Large intestine (tissue), 12 donors: ENCODE data around the gene LRRC10B. TPM values are rescaled to one million over a fixed set of nuclear protein-coding genes. Genes with fewer than 3 reads are reported as not detected.
"Not testable (repeated sequence)": the region's sequence is repeated elsewhere in the genome, so short reads cannot be mapped to it uniquely, and the experiment has no call there.

Source experiments
- DNase-seq, 2 donors: peaks; one replicate each; pipeline versions ENCODE4 v3.0.0 to v3.0.0-alpha.2; 2013
- H3K27ac ChIP-seq: one replicate; pipeline ENCODE4 v1.5.1; 2013; ENCODE audit warnings: low read length
- H3K27me3 ChIP-seq: 2 replicates; pipeline ENCODE4 v1.6.1; 2013; ENCODE audit warnings: low read length; ENCODE audit not compliant: control insufficient read depth, insufficient read depth
- H3K36me3 ChIP-seq: 2 replicates; pipeline ENCODE4 v1.6.1; 2013; ENCODE audit warnings: low read length; ENCODE audit not compliant: control insufficient read depth, insufficient read depth
- H3K4me1 ChIP-seq: one replicate; pipeline ENCODE4 v1.6.1; 2013; ENCODE audit warnings: low read length; ENCODE audit not compliant: control insufficient read depth, insufficient read depth
- H3K4me3 ChIP-seq: one replicate; pipeline ENCODE4 v1.5.1; 2013; ENCODE audit warnings: low read length
- H3K9me3 ChIP-seq: one replicate; pipeline ENCODE4 v1.6.1; 2013; ENCODE audit warnings: mild to moderate bottlenecking, low read depth, low read length, moderate library complexity; ENCODE audit not compliant: control insufficient read depth
- WGBS: methylation state at CpG from one replicate; pipeline ENCODE4 v1.1.5; 2013; ENCODE audit warnings: low lambda C conversion rate; ENCODE audit not compliant: insufficient coverage; 5-methylcytosine and 5-hydroxymethylcytosine counted together
- long read RNA-seq, 11 donors: transcript quantifications; one replicate each; lab custom pipeline, GENCODE V29; 2026
- polyA plus RNA-seq: library from polyadenylated mRNA; unstranded; fragments of 120-200 nt; gene quantifications from one replicate; pipeline ENCODE4 v1.2.1, GENCODE V29; 2013

LRRC10B gene
- 1.3 TPM for polyA plus RNA-seq
- long read RNA-seq, donor 1, partial matches to known transcripts, result 0 of 1 reads
- long read RNA-seq, donor 1, other reads (novel, unspliced or antisense), result 0 of 1 reads
- long read RNA-seq, donor 2, partial matches to known transcripts, result 0 of 1 reads
- long read RNA-seq, donor 2, other reads (novel, unspliced or antisense), result 0 of 1 reads
- long read RNA-seq, donor 3, result 0 reads
- long read RNA-seq, donor 4, partial matches to known transcripts, result 0 of 1 reads
- long read RNA-seq, donor 4, other reads (novel, unspliced or antisense), result 0 of 1 reads
- long read RNA-seq, donor 5, transcript LRRC10B-201 (1 exons, 2,219 nt), result major isoform, 5 of 5 reads
- long read RNA-seq, donor 5, partial matches to known transcripts, result 0 of 5 reads
- long read RNA-seq, donor 5, other reads (novel, unspliced or antisense), result 0 of 5 reads
- long read RNA-seq, donor 6, partial matches to known transcripts, result 0 of 2 reads
- long read RNA-seq, donor 6, other reads (novel, unspliced or antisense), result 0 of 2 reads
- long read RNA-seq, donor 7, partial matches to known transcripts, result 0 of 2 reads
- long read RNA-seq, donor 7, other reads (novel, unspliced or antisense), result 0 of 2 reads
- long read RNA-seq, donor 8, partial matches to known transcripts, result 0 of 3 reads
- long read RNA-seq, donor 8, other reads (novel, unspliced or antisense), result 0 of 3 reads
- long read RNA-seq, donor 9, transcript LRRC10B-201 (1 exons, 2,219 nt), result major isoform, 5 of 5 reads
- long read RNA-seq, donor 9, partial matches to known transcripts, result 0 of 5 reads
- long read RNA-seq, donor 9, other reads (novel, unspliced or antisense), result 0 of 5 reads
- long read RNA-seq, donor 10, result 0 reads
- long read RNA-seq, donor 11, partial matches to known transcripts, result 0 of 4 reads
- long read RNA-seq, donor 11, other reads (novel, unspliced or antisense), result 0 of 4 reads

DNA sequence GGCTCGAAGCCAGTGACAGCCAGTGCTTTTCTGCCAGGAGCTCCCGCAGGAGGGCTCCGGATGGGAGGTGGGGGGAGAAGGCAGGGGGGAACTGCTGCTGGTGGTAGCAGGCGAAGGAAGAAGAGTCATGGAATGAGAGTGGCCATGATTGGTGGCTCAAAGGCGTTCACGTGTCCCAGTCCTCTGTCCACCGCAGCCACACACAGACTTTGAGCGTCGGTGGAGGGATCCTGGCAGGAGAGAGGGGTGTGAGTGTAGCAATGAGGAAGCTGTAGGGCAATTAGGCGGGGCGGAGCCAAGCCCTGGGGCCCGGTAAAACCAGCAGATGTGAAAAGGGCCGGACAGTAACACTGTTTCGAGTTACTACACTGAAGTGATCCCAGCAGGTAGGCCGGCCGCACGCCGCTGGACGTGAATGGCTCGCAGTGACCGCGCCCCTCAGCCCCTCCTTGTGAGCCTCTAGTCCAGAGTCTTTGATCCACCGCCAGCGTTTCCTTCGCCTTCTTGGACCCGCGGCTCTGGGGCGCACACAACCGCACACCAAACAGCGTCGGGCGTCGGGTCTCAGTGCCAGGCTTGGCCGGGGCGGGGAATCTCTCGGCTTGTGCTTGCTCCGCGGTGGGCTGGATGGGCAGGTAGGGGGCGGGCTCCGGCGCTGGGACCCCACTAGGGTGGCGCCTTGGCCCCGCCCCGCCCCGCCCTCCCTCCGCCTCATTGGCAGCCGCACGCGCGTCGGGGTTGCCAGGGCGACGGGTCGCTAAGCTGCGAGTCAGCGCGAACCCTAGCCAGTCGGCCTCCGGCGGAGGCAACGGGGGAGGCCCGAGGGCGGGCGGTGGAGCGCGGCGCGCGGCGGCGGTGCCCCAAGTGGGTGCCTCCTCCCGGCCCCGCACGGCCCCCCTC is at the start of gene LRRC10B:
Gene LRRC10B (plus strand): TSS at position 788 of the 900 bp plus-strand sequence. CDS start 250 bp downstream, outside the sequence.
- H3K9me3 ChIP-seq, result no peaks in the 10 kb centered on the region
- peak within 1 kb of the TSS; percentile 36 for H3K4me3 ChIP-seq
- H3K36me3 ChIP-seq, result no peaks in the 10 kb centered on the region
- peak within 1 kb of the TSS; percentile 20 for H3K27ac ChIP-seq
- H3K4me1 ChIP-seq, result peaks cover 38% of the 10 kb centered on the region
- no CpG with 5 or more reads among the region's 74 CpGs for WGBS
- H3K27me3 ChIP-seq, result peaks cover 30% of the 10 kb centered on the region
- DNase-seq, result peak; percentile 67 to 87

GRCh38 chr11:61460474-61460881 is 48.1 kb upstream of the LRRC10B start:
- no peaks in the 10 kb centered on the region for H3K27me3 ChIP-seq
- H3K27ac ChIP-seq, result no peak overlapping the region
- DNase-seq, result peak in 1 of 2 donors; percentile 14
- WGBS, result no CpG with 5 or more reads among the region's 3 CpGs
- no peak overlapping the region for H3K4me3 ChIP-seq
- no peaks in the 10 kb centered on the region for H3K9me3 ChIP-seq
- no peaks in the 10 kb centered on the region for H3K4me1 ChIP-seq
- H3K36me3 ChIP-seq, result peaks cover 6% of the 10 kb centered on the region

DNA sequence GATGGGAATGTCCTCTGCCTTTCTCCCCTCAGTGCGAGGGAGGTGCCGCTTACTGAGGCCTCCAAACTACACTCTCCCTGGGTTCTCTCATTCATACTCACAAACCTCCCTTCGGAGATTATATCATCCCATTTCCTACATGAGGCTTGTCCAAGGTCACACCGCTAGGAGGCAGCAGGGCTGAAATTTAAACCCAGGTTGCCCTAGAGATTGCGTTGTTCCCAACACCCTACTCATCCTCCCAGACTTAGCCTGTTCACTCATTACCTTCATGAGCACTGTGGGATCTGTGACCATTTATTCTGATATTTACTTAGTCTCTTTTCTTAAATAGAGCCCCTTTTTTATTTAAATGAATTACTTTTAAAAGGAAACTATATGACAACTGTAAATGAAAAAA is 47.6 kb upstream of the LRRC10B start:
- WGBS, result 80% methylated on average over 1 of the region's 5 CpGs
- H3K27me3 ChIP-seq, result no peaks in the 10 kb centered on the region
- peaks cover 2% of the 10 kb centered on the region for H3K36me3 ChIP-seq
- no peak overlapping the region for H3K4me3 ChIP-seq
- H3K4me1 ChIP-seq, result no peaks in the 10 kb centered on the region
- H3K9me3 ChIP-seq, result no peaks in the 10 kb centered on the region
- no peak for DNase-seq
- no peak overlapping the region for H3K27ac ChIP-seq

DNA sequence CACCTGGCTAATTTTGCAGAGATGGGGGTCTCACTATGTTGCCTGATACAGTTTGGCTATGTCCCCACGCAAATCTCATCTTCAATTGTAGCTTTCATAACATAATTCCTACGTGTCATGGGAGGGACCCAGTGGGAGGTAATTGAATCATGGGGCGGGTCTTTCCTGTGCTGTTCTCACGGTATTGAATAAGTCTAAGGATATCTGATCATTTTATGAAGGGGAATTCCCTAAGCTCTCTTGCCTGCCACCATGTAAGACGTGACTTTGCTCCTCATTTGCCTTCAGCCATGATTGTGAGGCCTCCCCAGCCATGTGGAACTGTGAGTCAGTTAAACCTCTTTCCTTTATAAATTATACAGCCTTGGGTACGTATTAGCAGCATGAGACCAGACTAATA is 40.9 kb upstream of the LRRC10B start:
- not testable (repeated sequence) for DNase-seq
- 43% methylated on average over 1 of the region's 6 CpGs for WGBS

GRCh38 chr11:61468002-61468401 is 40.5 kb upstream of the LRRC10B start:
- H3K4me1 ChIP-seq, result no peaks in the 10 kb centered on the region
- H3K4me3 ChIP-seq, result no peak overlapping the region
- WGBS, result no CpG with 5 or more reads among the region's 7 CpGs
- no peak overlapping the region for H3K27ac ChIP-seq
- H3K9me3 ChIP-seq, result no peaks in the 10 kb centered on the region
- H3K27me3 ChIP-seq, result no peaks in the 10 kb centered on the region
- H3K36me3 ChIP-seq, result peaks cover 9% of the 10 kb centered on the region
- no peak for DNase-seq

More for the DNA sequence above, 40.9 kb upstream of the LRRC10B start:
- not testable (repeated sequence) for H3K9me3 ChIP-seq, H3K4me3 ChIP-seq, H3K27ac ChIP-seq, H3K27me3 ChIP-seq, H3K36me3 ChIP-seq, H3K4me1 ChIP-seq

GRCh38 chr11:61472282-61472681 is 36.3 kb upstream of the LRRC10B start:
- no peak for DNase-seq
- WGBS, result no CpG with 5 or more reads among the region's 5 CpGs
- no peaks in the 10 kb centered on the region for H3K9me3 ChIP-seq
- H3K36me3 ChIP-seq, result peaks cover 5% of the 10 kb centered on the region
- no peak overlapping the region for H3K4me3 ChIP-seq
- H3K27ac ChIP-seq, result no peak overlapping the region
- no peaks in the 10 kb centered on the region for H3K27me3 ChIP-seq
- H3K4me1 ChIP-seq, result peaks cover 4% of the 10 kb centered on the region

DNA sequence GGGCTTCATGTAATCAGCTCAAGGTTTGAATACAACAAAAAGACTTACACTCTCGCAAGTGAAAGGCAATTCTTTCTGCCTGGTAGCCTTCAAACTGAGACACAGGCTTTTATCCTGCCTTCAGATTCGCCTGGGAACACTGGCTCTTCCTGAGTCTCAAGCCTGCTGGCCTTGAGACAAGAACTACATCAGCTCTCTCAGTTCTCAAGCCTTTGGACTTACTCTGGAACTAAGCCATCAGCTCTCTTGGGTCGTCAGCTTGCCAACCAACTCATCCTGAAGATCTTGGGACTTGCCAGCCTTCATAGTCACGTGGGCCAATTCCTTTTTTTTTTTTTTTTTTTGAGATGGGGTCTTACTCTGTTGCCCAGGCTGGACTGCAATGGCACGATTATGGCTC is 35.7 kb upstream of the LRRC10B start:
- Histone ChIP-seq H3K27me3 (no peaks in the 10 kb centered on the region), H3K4me3 (no peak overlapping the region), H3K27ac (no peak overlapping the region), H3K36me3 (peaks cover 5% of the 10 kb centered on the region), H3K9me3 (no peaks in the 10 kb centered on the region), H3K4me1 (peaks cover 10% of the 10 kb centered on the region)
- 100% methylated on average over 1 of the region's 5 CpGs for WGBS
- no peak for DNase-seq

GRCh38 chr11:61473370-61474012 is 35.1 kb upstream of the LRRC10B start:
- Histone ChIP-seq H3K27ac (no peak overlapping the region), H3K27me3 (no peaks in the 10 kb centered on the region)
- WGBS, result no CpG with 5 or more reads among the region's 3 CpGs

DNA sequence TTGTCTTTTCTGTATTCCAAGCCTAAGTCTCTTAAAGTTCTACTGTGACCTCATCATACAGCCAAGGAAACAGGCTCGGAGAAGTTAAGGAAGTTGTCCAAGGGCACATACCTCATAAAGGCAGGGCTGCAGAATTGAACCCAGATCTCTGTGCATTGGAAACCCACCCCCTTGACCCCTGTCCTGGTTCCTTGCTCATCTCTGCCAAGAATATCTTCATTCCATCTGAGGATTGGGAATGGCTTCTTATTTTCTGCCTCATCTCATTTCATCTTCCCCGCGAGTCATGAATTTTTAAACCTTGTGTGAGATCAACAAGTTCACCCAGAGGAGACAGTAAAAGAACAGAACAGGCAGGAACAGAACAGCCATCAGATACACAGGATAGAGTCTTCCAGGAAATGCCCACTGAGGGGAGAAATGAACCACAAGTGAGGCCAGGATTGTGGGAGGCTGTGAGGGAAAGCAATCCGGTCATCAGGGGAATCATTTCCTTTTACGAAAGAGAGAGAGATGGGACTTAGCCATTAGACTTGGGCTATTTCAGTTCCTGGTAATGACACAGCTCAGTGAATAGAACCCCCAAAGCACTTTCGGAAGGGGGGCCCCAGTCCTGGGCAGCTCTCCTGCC is 34.4 kb upstream of the LRRC10B start:
- Histone ChIP-seq H3K36me3 (peaks cover 5% of the 10 kb centered on the region), H3K4me3 (no peak overlapping the region), H3K27me3 (no peaks in the 10 kb centered on the region), H3K27ac (no peak overlapping the region), H3K4me1 (peaks cover 11% of the 10 kb centered on the region), H3K9me3 (no peaks in the 10 kb centered on the region)
- no peak for DNase-seq
- 100% methylated on average over 1 of the region's 6 CpGs for WGBS

More at GRCh38 chr11:61473370-61474012, 35.1 kb upstream of the LRRC10B start:
- no peak for DNase-seq
- no peak overlapping the region for H3K4me3 ChIP-seq
- peaks cover 11% of the 10 kb centered on the region for H3K4me1 ChIP-seq
- H3K36me3 ChIP-seq, result peaks cover 5% of the 10 kb centered on the region
- H3K9me3 ChIP-seq, result no peaks in the 10 kb centered on the region
